Islet of Langerhans (tissue), 1 donor: ENCODE results near the gene ZNF516.
"Not testable (repeated sequence)": the region's sequence is repeated elsewhere in the genome, so short reads cannot be mapped to it uniquely, and the experiment has no call there.

Experiments used
- FAIRE-seq: peaks from one replicate; lab custom pipeline; 2011; peaks lifted over from hg19 to GRCh38; lab: Jason Lieb, UNC

The ZNF516 gene

GRCh38 chr18:76495006-76495370, at the start of gene ZNF516:
TSS of gene ZNF516 (minus strand) at chr18:76495242. CDS start at chr18:76443054, 52,188 bp downstream.
- no peak for FAIRE-seq

GRCh38 chr18:76538846-76539245, 43.8 kb upstream of the ZNF516 start:
- no peak for FAIRE-seq

GRCh38 chr18:76537621-76538020, 42.6 kb upstream of the ZNF516 start:
- FAIRE-seq = no peak

DNA sequence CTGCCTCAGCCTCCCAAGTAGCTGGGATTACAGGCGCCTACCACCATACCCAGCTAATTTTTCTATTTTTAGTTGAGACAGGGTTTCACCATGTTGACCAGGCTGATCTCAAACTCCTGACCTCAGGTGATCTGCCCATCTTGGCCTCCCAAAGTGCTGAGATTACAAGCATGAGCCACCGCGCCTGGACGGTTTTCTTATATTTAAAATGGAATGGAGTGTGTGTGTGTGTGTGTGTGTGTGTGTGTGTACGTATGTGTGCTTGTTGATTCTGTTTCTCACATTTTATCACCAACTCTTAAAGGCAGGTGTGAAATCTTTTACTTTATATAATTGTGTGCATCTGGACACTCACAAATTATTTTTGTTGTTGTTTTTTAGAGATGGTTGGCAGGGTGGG, 41.6 kb upstream of the ZNF516 start:
- not testable (repeated sequence) for FAIRE-seq

DNA sequence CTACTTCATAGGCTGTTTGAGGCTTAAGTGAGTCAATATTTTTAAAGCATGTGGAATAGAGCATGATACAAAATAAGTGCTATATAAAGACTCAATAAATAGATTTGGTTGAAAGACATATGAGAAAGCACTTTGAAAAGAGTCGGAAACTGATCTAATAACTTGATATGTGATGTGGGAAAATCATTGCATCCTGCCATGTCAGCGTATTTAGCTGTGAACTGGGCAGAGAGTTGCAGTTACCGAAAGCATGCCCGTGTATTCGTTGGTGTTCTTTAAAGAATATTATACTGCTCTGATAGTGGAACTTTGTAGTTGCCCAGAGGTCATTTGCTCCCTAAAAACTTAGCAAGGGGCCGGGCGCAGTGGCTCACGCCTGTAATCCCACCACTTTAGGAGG, 37.8 kb upstream of the ZNF516 start:
- FAIRE-seq = no peak

DNA sequence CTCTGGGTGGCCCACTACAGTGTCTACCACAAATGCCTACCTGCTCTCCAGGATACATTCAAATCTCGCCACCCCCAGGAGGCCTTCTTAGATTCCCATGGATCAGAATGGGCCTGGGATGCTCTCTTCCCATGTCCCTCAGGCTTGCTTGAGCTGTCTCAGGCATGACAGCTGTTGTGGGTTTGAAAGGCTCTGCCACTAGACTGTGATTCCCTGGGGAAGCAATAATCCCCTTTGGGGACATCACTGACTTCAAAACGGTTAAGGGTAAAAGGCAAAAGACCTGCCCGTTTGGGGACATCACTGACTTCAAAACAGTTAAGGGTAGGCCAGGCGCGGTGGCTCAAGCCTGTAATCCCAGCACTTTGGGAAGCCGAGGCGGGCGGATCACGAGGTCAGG, 35.8 kb upstream of the ZNF516 start:
- no peak for FAIRE-seq

GRCh38 chr18:76530391-76530790, 35.3 kb upstream of the ZNF516 start:
- no peak for FAIRE-seq

DNA sequence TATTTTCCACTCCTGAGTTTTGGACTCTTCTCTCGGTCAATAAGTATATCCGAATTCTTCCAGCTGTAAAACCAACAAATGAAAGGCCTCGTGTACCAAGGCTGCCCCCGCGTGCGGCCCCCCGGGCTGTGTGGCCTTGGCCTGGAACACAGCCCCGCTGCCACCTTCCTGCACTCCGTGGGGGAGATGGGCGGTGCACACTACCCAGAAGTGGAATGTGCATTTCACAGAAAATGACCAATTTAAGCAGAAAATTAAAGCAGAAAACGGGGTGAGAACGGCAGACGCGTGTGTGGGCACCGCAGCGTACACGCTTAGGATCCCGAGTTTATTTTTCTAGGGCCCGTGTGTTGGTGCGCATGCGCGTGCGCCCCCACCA, 34.4 kb upstream of the ZNF516 start:
- FAIRE-seq = no peak

DNA sequence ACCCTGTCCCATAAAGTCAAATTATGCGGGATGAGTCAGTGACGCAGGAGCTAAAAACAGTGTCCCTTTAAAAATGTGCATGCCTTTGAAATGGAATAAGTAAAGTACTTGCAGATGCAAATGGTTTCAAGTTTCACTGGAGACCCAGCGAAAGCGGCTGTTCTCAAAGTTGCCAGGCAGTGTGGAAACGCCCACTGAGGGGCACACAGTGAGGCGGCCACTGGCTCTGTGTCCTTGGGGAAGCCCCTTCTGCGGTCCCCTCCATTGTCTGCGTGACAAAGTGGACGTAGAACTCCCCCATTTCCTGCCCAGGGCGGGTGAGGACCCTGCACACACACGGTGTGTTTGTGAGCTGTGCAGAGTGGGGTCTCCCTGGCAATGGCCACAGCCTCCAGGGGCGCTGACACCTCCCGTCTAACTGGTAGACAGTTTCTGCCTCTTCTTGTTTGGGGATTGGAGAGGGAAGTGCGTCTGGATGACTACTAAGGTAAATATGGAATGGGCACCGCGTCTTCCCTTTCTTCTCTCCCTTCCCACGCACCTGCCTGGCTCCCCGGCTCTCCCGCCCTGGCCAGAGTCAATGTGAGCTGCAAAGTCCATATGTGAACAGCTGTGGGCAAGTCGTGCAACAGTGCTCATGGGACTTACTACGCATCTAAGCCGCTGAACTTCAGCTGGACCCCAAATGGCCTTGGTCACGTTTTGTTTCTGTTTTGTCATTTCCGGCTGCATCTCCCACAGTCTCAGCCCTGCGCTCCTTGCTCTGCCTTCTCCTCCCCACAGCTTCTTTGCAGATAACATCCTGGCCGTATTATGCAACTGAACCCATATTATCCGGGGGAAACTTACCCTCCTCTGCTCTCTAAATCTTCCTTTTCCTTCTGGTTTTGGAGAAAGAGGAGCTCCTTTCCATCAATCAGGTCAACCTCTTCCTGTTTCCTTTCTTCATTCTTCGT, 33.7 kb upstream of the ZNF516 start:
- FAIRE-seq = no peak

DNA sequence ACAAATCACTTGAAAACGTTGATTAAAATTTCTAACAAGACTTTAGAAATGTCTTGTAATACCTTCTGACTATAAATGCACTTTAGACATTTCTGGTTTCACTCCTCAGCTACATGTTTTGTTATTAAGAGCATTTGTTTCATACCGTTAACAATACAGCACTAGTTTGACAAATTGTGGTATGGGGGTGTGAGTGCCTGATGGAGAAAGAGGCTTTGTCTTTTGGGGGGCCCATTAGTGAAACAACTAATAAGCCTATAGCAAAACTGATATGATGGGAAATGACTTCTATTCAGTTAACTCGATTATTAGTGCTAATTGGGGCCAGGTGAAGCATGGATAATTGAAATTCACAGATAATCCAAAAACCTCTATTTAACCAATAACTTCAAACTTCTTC, 30.9 kb upstream of the ZNF516 start:
- no peak for FAIRE-seq

- no peak for FAIRE-seq
Measured at GRCh38 chr18:76524900-76525698, 30.1 kb upstream of the ZNF516 start.

- FAIRE-seq = no peak
Measured at GRCh38 chr18:76524477-76524876, 29.4 kb upstream of the ZNF516 start.

DNA sequence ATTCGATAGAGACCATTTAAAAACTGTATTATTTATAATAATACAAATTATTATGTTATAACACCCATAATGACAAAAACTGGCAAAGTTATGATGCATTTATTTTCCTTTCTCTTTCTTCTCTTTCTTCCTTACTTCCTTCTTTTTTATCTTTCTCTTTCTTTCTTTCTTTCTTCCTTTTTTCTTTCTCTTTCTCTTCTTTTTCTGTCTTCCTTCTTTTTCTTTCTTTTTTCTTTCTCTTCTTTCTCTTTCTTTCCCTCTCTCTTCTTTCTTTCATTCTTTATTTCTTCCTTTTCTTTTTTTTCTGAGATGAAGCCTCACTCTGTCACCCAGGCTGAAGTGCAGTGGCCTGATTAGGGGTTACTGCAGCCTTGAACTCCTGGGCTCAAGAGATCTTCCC, 27.5 kb upstream of the ZNF516 start:
- FAIRE-seq = no peak

DNA sequence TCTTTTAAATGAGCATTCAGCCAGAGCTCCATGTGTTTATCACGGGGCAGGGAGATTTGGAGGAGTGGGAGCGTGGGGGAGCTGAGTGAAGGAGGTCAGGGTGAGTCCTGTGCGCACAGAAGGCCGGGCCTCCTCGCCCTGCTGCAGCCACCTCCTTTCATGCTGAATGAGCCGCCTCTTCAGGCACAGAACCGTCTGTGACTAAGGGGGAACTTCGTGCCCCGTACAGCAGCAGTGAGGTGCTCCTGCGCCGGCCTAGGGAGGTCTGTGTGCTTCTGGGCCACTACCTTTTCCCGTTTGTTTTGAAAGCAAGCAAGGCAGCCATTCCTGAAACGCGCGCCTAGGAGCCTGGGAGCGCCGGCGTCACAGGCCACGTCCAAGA, 27.1 kb upstream of the ZNF516 start:
- no peak for FAIRE-seq

- FAIRE-seq = no peak
Measured at GRCh38 chr18:76521417-76522121, 26.5 kb upstream of the ZNF516 start.

DNA sequence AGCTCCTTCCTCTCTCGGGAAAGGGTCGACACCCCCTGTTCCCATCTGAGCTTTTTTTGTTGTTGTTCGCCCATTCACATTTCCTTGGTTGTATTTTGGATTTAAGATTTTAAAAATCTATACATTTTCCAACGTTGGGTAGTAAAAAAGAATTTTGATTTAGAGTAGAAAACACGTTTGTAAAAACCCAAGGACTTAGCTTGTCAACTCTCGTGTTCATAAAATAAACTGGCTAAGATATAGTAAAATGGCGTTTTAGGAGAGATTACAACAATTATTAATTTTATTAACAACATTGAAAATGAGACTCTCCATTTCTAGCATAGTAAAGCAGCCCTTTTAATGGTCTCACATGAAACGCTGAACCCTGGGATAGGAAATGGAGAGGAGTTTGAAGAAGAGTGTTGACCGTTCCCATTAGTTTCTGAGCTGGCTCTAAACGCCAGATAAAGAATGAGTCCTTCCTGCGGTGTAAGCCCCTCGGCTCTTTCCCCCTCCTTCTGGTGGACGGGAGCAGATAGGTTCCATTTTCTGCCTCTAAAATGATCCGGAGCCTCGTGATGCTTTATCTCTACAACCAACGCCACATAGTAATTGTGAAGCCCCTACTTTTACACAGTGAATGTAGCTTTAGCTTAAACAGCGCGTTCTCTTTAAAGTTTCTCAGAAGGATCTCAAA, 24.0 kb upstream of the ZNF516 start:
- peak; percentile 91 for FAIRE-seq

GRCh38 chr18:76518123-76518859, 23.2 kb upstream of the ZNF516 start:
- peak; percentile 36 for FAIRE-seq

GRCh38 chr18:76515576-76515975, 20.5 kb upstream of the ZNF516 start:
- FAIRE-seq = no peak

DNA sequence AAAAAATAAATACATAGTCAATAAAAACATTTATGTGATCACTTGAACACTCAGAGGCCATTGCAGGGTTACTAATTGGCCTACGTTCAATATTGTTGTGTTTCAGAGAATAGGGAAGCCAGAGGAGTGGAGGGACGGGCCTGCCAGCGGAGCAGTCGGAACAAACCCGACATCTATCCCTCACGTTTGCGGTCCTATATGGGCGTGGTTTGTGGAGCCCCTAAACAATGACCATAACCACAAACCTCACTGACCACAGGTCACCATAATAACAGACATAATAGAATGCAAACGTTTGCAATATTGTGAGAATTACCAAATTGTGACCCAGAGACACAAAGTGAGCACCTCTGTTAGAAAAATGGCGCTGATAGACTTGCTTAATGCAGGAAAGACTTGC, 19.5 kb upstream of the ZNF516 start:
- no peak for FAIRE-seq

- FAIRE-seq = no peak
Measured at GRCh38 chr18:76507830-76508385, 12.9 kb upstream of the ZNF516 start.
